Nephron (organoid): ENCODE results near the gene FOXN3.

Source experiments
- H3K27ac Mint-ChIP-seq, 3 experiments: 2 replicates each; pipeline ENCODE4 v1.8.0; 2020; ENCODE audit warnings: mixed read lengths in 3 of 3, mild to moderate bottlenecking in 2 of 3, moderate library complexity in 1 of 3
- H3K27me3 Mint-ChIP-seq: 2 replicates; pipeline ENCODE4 v1.8.0; 2021; ENCODE audit warnings: low read depth, mild to moderate bottlenecking, moderate library complexity, mixed read lengths
- H3K36me3 Mint-ChIP-seq: 2 replicates; pipeline ENCODE4 v1.8.0; 2020; ENCODE audit warnings: low read depth, mixed read lengths
- H3K4me1 Mint-ChIP-seq: 2 replicates; pipeline ENCODE4 v1.8.0; 2020; ENCODE audit warnings: mixed read lengths
- H3K4me3 Mint-ChIP-seq, 3 experiments: 2 replicates each; pipeline ENCODE4 v1.8.0; 2020; ENCODE audit warnings: mild to moderate bottlenecking in 3 of 3, mixed read lengths in 3 of 3, moderate library complexity in 2 of 3
- H3K9me3 Mint-ChIP-seq: 2 replicates; pipeline ENCODE4 v1.8.0; 2020; ENCODE audit warnings: mixed read lengths
- TF ChIP-seq, protein P1 (sequence below), 3 experiments: fragments of 200-600 bp; sonication (generic); IDR thresholded peaks; one replicate each; pipeline ENCODE4 v1.5.0; 2021; ENCODE audit warnings: antibody characterized with exemption in 3 of 3; ENCODE audit not compliant: unreplicated experiment in 3 of 3

FOXN3 gene

DNA sequence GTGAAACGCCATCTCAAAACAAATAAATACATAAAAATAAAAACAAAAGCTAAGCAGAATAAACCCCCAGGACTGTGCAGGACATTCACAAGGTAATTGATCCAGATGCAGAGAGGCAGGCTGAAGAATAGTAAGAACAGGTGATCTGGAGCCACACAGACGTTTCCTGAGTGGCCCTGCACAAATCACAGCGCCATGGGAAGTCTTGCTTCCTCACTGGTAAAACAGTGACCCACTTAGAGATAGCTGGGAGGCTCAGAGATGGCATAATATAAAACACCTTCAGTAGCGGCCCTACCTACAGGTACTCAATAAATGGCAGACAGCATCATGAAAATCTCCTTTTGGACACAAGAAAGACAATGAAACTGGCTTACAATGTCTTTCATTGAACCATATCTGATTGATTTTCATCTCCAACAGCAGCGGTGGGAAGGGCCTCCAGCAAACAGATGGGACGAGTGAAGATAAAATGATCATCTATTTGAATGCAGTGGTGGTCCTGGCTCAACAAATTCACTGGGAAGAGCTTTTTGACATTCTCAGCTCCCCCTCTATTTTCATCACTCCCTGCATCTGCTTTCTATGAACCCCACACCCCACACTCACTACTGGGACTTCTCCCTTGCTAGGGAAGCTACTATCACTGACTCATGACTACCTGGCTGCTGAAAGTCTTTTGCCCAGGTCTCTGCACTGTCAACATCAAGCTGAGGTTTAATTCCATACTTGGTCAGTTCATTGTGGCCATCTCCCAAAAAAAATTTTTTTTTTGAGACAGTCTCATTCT lies 63.9 kb downstream of the FOXN3 start:
- TF ChIP-seq, protein P1, sequence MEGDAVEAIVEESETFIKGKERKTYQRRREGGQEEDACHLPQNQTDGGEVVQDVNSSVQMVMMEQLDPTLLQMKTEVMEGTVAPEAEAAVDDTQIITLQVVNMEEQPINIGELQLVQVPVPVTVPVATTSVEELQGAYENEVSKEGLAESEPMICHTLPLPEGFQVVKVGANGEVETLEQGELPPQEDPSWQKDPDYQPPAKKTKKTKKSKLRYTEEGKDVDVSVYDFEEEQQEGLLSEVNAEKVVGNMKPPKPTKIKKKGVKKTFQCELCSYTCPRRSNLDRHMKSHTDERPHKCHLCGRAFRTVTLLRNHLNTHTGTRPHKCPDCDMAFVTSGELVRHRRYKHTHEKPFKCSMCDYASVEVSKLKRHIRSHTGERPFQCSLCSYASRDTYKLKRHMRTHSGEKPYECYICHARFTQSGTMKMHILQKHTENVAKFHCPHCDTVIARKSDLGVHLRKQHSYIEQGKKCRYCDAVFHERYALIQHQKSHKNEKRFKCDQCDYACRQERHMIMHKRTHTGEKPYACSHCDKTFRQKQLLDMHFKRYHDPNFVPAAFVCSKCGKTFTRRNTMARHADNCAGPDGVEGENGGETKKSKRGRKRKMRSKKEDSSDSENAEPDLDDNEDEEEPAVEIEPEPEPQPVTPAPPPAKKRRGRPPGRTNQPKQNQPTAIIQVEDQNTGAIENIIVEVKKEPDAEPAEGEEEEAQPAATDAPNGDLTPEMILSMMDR (IDR thresholded peaks at IDR 0.05; ENCODE audit: unreplicated experiment in 3 of 3), result no peak
- peaks cover 53% of the 10 kb centered on the region for H3K4me1 Mint-ChIP-seq
- no peaks in the 10 kb centered on the region for H3K27me3 Mint-ChIP-seq
- no peaks in the 10 kb centered on the region for H3K9me3 Mint-ChIP-seq
- H3K36me3 Mint-ChIP-seq, result peaks cover 22% of the 10 kb centered on the region
- peak overlapping the region; percentile 97 to 100 (median 99) for H3K27ac Mint-ChIP-seq
- peak overlapping the region in 1 of 3 experiments; percentile 32 for H3K4me3 Mint-ChIP-seq

DNA sequence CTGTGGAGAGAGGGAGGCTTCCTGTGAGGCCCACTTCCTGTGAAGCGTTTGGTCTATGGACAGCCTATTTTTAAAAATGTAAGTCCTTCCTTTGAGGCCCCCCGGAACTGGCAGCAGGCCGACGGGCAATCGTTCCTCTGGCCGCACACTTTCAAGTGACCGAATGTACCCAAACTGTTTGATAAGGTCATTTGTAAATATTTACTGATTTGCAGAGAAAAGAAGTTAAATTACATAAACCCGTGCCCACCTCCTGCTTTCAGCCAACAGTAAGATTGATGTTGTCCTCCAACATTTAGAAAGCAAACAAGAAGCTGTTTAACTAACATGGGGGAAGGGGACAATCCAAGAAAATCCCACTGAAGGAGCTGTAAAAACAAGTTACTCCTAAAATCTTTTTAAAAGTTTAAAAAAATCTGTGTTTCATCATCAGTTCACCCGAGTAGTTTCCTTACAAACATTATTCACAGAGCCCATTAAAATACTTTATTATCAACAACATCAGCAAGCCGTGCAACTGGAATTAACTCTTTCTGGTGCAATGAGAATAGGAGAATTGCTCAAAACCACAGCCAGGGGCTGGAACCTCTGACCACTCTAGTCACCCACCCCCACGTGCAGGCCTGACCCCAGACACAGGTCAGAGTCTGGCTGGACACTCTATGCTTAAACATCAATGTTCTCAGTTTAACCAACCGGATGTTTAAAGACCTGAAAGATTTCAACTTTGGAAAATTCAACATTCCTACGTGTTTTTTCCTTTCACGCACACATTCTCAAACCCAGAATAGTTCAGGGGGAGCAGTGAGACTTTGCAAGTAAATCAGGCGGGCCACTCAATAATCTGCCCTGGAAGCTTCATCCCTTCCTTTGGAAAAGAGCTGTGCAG lies 65.3 kb downstream of the FOXN3 start:
- Mint-ChIP-seq H3K4me1 (peaks cover 55% of the 10 kb centered on the region), H3K27me3 (no peaks in the 10 kb centered on the region), H3K9me3 (no peaks in the 10 kb centered on the region), H3K36me3 (peaks cover 34% of the 10 kb centered on the region), H3K4me3 (peak overlapping the region; percentile 63 to 72 (median 64)), H3K27ac (peak overlapping the region; percentile 97 to 100 (median 99))
- TF ChIP-seq, protein P1 (IDR thresholded peaks at IDR 0.05; ENCODE audit: unreplicated experiment in 3 of 3), result no peak

DNA sequence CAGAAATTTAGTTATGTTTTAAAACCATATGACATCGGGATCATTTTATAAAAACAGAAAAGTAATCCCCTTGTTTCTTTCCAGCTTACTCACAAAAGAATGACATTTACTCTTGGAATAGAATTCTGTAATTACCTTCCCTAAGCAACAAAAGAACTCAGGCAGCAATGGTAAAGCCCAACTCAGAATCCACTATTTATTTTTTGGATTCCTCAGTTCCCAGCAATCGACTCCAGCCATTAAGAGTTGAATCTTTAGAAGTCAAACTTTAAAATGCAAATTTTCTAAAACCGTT lies 65.9 kb downstream of the FOXN3 start:
- Mint-ChIP-seq H3K27me3 (no peaks in the 10 kb centered on the region), H3K4me1 (peaks cover 55% of the 10 kb centered on the region), H3K4me3 (peak overlapping the region; percentile 63 to 72 (median 64)), H3K27ac (peak overlapping the region; percentile 97 to 100 (median 99)), H3K9me3 (no peaks in the 10 kb centered on the region), H3K36me3 (peaks cover 40% of the 10 kb centered on the region)
- TF ChIP-seq, protein P1 (IDR thresholded peaks at IDR 0.05; ENCODE audit: unreplicated experiment in 3 of 3), result no peak

DNA sequence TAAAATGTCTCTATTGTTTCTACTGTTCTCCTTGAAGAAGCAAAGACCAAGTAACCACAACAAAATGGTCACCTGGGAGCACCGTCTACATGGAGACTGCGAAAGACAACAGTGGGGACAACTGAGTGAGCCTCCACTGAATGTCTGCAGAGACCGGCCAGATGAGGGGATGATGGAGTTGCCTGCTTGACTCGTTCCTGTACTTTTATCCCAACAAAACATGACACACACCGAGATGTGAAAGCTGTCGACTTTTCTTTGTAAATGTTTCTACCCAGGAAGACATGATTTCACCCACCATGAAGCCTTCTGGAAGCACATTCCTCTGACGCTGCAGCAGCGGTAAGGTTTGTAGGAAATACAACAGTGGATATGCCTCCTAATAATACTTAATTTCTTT lies 66.9 kb downstream of the FOXN3 start:
- Mint-ChIP-seq H3K27ac (peak overlapping the region; percentile 97 to 100 (median 99)), H3K27me3 (no peaks in the 10 kb centered on the region), H3K9me3 (no peaks in the 10 kb centered on the region), H3K36me3 (peaks cover 42% of the 10 kb centered on the region), H3K4me3 (peak overlapping the region; percentile 4 to 34 (median 26)), H3K4me1 (peaks cover 55% of the 10 kb centered on the region)
- TF ChIP-seq, protein P1 (IDR thresholded peaks at IDR 0.05; ENCODE audit: unreplicated experiment in 3 of 3), result no peak

DNA sequence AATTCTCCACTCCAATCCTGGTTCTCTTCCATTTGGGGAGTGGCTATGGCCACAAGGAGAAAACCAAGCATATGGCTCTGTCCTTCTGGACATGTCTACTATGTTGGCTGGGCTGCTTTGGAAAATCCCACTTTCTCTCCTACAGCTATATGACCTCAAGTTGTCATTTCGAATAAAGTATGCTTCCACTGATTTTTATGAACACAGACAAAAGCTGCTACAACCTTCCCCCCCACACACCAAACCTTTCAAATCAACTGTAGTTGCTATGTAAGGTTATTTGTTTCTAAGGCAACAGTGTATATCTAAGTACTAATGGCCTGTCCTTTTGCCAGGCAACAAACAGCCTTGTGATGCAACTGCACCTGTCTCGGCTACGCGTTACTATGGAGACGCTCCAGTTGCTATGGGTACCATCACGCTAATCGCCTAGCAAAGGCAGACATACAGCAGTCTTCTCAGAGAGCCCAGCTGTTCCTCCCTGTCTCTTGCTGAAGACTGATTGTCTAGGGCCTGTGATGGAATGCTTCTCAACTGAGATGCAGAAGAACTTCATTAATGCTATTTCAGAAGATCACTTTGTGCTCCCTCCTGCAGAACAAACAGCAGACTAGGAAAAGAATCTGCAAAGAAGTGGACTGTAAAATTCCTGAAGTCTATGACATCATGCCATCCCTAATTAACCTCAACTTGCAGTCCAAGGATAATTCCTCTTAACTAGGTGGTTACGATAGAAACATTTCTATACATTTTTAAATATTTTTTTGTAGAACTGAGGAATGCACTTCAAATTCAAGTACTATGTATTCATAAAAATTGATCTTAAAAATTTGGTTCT lies 67.6 kb downstream of the FOXN3 start:
- Mint-ChIP-seq H3K4me1 (peaks cover 55% of the 10 kb centered on the region), H3K4me3 (peak overlapping the region in 1 of 3 experiments; percentile 2), H3K36me3 (peaks cover 48% of the 10 kb centered on the region), H3K9me3 (no peaks in the 10 kb centered on the region), H3K27me3 (no peaks in the 10 kb centered on the region), H3K27ac (peak overlapping the region; percentile 92 to 100 (median 97))
- TF ChIP-seq, protein P1 (IDR thresholded peaks at IDR 0.05; ENCODE audit: unreplicated experiment in 3 of 3), result no peak
